IPS-20b (cell line): ENCODE measurements around the gene LIMA1.
"Not testable (repeated sequence)": the region's sequence is repeated elsewhere in the genome, so short reads cannot be mapped to it uniquely, and the experiment has no call there.

Experiments
- H3K27ac ChIP-seq: one replicate; pipeline ENCODE4 v1.5.1; 2013; ENCODE audit warnings: low read length
- H3K27me3 ChIP-seq: 2 replicates; pipeline ENCODE4 v1.6.1; 2013; ENCODE audit warnings: mild to moderate bottlenecking, low read length, inconsistent platforms; ENCODE audit not compliant: insufficient read depth
- H3K36me3 ChIP-seq: 2 replicates; pipeline ENCODE4 v1.6.1; 2013; ENCODE audit warnings: low read depth, mild to moderate bottlenecking, inconsistent platforms, low read length, moderate library complexity; ENCODE audit not compliant: insufficient read depth
- H3K4me1 ChIP-seq: 2 replicates; pipeline ENCODE4 v1.6.1; 2013; ENCODE audit warnings: mild to moderate bottlenecking, control low read depth, inconsistent platforms, low read length, moderate library complexity; ENCODE audit not compliant: insufficient read depth
- H3K4me3 ChIP-seq: 2 replicates; pipeline ENCODE4 v1.5.1; 2013; ENCODE audit warnings: mild to moderate bottlenecking, low read length, inconsistent platforms
- H3K9ac ChIP-seq: 2 replicates; pipeline ENCODE4 v1.6.1; 2013; ENCODE audit warnings: low read depth, mild to moderate bottlenecking, inconsistent platforms, low read length, moderate library complexity
- H3K9me3 ChIP-seq: 2 replicates; pipeline ENCODE4 v1.6.1; 2013; ENCODE audit warnings: mild to moderate bottlenecking, low read depth, low read length, inconsistent platforms; ENCODE audit not compliant: insufficient read depth

LIMA1 gene

DNA sequence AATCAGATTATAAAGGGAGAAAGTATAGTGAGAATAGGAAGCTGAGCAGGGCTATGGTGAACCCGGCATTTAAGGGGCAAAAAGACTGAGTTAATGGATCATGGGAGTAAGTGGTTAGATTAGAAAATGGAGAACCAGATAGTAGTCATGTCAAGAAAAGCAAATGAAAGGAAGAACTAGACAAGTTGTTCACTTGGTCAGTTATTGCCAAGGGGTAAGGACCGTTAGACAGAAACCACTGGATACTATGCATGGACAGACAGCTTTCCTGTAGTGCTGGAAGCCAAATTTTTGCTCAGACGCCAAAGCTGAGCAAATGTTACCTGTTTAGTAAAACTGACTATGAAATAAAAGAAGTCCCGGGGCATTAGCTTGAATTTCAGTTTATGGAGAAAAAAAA is 3.8 kb downstream of the LIMA1 start:
- Histone ChIP-seq H3K4me1 (peaks cover 4% of the 10 kb centered on the region; the same call in 1 of the 2 replicates), H3K9ac (no peak overlapping the region), H3K36me3 (no peaks in the 10 kb centered on the region), H3K4me3 (no peak overlapping the region), H3K9me3 (no peaks in the 10 kb centered on the region), H3K27ac (no peak overlapping the region), H3K27me3 (peaks cover 20% of the 10 kb centered on the region)

GRCh38 chr12:50276912-50277671 is 6.2 kb downstream of the LIMA1 start:
- H3K9me3 ChIP-seq, result no peaks in the 10 kb centered on the region
- H3K27ac ChIP-seq, result no peak overlapping the region
- H3K4me3 ChIP-seq, result no peak overlapping the region
- no peaks in the 10 kb centered on the region for H3K36me3 ChIP-seq
- peaks cover 11% of the 10 kb centered on the region; the same call in 1 of the 2 replicates for H3K27me3 ChIP-seq
- no peak overlapping the region for H3K9ac ChIP-seq
- no peaks in the 10 kb centered on the region for H3K4me1 ChIP-seq

DNA sequence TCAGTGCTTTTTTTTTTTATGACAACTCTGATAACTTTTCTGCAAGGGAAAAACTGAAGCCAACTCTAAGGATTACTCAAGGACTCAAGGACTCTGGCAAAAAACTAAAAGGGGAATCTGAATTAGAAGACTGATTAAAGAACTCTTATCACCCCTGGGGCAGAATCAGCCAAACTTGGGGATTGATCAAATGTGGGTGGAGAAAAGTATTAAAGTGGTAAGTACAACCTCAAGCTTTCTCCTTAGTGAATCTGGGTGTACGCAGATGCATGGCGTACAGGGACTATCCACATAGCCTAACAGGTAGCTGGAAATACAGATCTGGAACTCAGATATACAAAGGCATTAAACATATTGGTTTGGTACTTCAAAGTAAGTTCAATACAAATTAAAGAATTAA is 7.3 kb downstream of the LIMA1 start:
- Histone ChIP-seq H3K4me1 (no peaks in the 10 kb centered on the region; the same call in 1 of the 2 replicates), H3K27ac (no peak overlapping the region), H3K36me3 (no peaks in the 10 kb centered on the region), H3K4me3 (no peak overlapping the region), H3K9me3 (no peaks in the 10 kb centered on the region), H3K27me3 (0 out of 2 replicates have a peak, but pooled peaks cover under 1% of the 10 kb centered on the region), H3K9ac (no peak overlapping the region)

GRCh38 chr12:50275556-50275955 is 7.8 kb downstream of the LIMA1 start:
- no peaks in the 10 kb centered on the region for H3K9me3 ChIP-seq
- no peaks in the 10 kb centered on the region; the same call in 1 of the 2 replicates for H3K4me1 ChIP-seq
- no peak overlapping the region for H3K9ac ChIP-seq
- no peak overlapping the region for H3K4me3 ChIP-seq
- H3K36me3 ChIP-seq, result no peaks in the 10 kb centered on the region
- H3K27me3 ChIP-seq, result no peaks in the 10 kb centered on the region
- no peak overlapping the region for H3K27ac ChIP-seq

DNA sequence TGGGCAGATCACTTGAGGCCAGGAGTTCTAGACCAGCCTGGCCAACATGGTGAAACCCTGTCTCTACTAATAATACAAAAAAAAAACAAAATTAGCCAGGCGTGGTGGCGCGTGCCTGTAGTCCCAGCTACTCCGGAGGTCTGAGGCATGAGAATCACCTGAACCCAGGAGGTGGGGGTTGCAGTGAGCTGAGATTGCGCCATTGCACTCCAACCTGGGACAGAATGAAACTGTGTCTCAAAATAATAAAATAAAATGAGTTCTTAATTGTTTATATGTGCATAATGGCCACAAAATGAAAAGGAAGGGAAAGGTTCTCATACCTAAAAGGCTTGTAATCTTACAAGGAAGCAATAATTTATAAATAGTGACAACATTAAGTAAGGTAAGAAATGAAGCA is 8.2 kb downstream of the LIMA1 start:
- not testable (repeated sequence) for H3K27ac ChIP-seq, H3K4me1 ChIP-seq, H3K9me3 ChIP-seq, H3K4me3 ChIP-seq, H3K9ac ChIP-seq, H3K36me3 ChIP-seq, H3K27me3 ChIP-seq

DNA sequence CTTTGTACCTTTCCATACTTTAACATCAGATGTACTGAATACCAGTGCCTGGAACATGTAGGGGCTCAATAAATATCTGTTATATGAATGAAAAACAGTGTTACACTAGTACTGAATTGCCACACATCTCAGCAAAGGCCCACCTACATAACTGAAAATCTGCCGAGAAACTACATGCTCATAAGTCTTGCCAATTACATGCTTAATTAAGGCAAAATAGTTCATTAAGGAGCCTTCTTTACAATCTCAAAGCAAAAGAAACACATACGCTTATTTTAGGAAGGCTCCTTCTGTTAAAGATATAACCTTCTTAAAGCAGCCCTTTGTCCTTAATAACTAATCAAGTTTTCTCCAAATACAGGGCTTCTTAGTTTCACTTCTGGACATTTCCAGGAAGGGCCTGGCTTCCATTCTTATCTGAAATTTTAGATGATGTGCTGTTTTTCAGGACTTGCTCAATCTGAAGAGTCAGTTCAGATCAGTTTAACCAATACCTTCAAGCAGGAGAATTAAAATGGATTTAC is 11.5 kb downstream of the LIMA1 start:
- Histone ChIP-seq H3K4me1 (no peaks in the 10 kb centered on the region; the same call in 1 of the 2 replicates), H3K9ac (no peak overlapping the region), H3K27me3 (no peaks in the 10 kb centered on the region), H3K4me3 (no peak overlapping the region), H3K9me3 (no peaks in the 10 kb centered on the region), H3K27ac (no peak overlapping the region), H3K36me3 (no peaks in the 10 kb centered on the region)

DNA sequence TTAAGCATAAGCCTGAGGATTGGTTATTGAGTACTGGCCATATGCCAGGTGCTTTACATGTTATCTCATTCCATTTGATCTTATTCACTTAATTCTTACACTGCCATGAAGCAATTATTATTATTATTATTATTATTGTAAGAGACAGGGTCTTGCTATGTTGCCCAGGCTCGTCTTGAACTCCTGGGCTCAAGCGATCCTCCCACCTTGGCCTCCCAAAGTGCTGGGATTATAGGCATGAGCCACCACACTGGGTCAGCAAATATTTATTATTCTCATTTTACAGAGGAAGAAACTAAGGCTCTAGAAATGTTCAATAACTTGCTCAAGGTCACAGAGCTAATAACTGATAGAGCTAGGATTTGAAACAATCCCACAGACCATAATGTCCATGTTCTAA is 14.8 kb downstream of the LIMA1 start:
- Histone ChIP-seq H3K9ac (no peak overlapping the region), H3K27me3 (no peaks in the 10 kb centered on the region), H3K36me3 (no peaks in the 10 kb centered on the region), H3K4me3 (no peak overlapping the region), H3K27ac (no peak overlapping the region), H3K9me3 (no peaks in the 10 kb centered on the region), H3K4me1 (no peaks in the 10 kb centered on the region; the same call in 1 of the 2 replicates)

DNA sequence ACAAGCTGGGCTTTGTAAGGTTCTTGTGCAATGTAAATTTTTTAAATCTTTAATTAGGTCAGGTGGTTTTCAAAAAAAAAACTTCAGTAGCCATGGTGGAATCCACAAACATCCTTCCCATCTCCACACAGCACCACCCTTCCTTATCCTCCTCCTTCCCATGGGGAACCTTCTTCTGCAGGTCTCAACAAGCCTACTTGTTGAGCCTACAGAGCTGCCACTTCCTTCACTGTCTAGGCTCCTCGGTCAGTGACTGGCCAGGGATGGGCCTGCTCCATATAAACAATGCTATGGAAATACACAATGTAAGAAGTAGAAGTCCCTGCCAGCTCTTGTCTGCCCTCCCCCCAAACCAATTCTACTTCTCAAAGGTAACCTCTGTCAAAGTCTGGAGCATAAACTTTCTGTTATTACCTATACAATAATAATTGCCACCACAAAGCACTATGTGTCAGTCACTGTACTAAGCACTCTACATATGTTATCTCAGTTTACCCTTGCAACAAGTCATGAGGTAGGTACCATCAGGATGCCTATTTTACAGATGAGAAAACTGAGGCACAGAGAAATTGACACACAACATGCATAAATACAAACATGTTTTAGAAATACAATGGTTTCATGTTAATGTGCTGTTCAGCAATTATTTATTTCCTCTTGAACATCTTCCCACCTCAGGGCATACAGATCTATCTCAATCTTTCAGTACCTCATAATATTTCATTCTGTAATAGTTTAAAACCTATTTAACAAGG is 17.4 kb downstream of the LIMA1 start:
- no peaks in the 10 kb centered on the region for H3K36me3 ChIP-seq
- H3K4me3 ChIP-seq, result no peak overlapping the region
- H3K27ac ChIP-seq, result no peak overlapping the region
- no peak overlapping the region for H3K9ac ChIP-seq
- H3K4me1 ChIP-seq, result no peaks in the 10 kb centered on the region
- no peaks in the 10 kb centered on the region for H3K27me3 ChIP-seq
- no peaks in the 10 kb centered on the region for H3K9me3 ChIP-seq

GRCh38 chr12:50263832-50264231 is 19.5 kb downstream of the LIMA1 start:
- Histone ChIP-seq H3K9me3 (no peaks in the 10 kb centered on the region), H3K27me3 (no peaks in the 10 kb centered on the region), H3K4me1 (0 out of 2 replicates have a peak, but pooled peaks cover 2% of the 10 kb centered on the region), H3K27ac (no peak overlapping the region), H3K9ac (no peak overlapping the region), H3K36me3 (no peaks in the 10 kb centered on the region), H3K4me3 (no peak overlapping the region)

DNA sequence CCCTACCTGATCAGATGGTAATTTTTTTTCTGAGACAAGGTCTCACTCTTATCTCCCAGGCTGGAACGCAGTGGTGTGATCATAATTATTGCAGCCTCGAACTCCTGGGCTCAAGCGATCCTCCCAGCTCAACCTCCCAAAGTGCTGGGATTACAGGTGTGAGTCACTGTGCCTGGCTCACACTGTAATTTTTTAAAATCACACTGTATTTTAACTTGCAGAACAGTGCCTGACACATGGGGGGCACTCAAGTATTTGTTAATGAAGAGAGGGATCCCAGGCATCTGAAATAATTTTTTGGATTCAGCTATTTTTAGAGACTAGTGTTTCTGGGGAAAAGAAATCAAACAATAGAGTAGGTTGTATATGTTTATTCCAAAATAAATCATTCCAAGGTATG is 21.7 kb downstream of the LIMA1 start:
- H3K4me1 ChIP-seq, result 0 out of 2 replicates have a peak, but pooled peaks cover 2% of the 10 kb centered on the region
- no peaks in the 10 kb centered on the region for H3K27me3 ChIP-seq
- H3K9me3 ChIP-seq, result no peaks in the 10 kb centered on the region

DNA sequence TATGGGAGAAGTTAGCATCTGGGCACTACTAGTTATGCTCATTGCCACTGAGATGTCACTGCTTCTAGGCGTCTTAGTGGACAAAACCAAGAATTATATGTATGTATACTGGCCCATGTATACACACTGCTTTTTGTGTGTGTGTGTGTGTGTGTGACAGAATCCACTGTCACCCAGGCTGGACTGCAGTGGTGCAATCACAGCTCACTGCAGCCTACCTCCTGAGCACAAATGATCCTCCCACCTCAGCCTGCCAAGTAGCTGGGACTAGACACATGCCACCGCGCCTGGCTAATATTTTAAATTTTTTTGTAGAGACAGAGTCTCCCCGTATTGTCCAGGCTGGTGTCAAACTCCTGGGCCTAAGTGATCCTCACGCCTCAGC is 25.2 kb downstream of the LIMA1 start:
- Histone ChIP-seq H3K9ac (no peak overlapping the region), H3K9me3 (no peaks in the 10 kb centered on the region), H3K36me3 (no peaks in the 10 kb centered on the region), H3K4me1 (peaks cover 2% of the 10 kb centered on the region; the same call in 1 of the 2 replicates), H3K27me3 (no peaks in the 10 kb centered on the region), H3K4me3 (no peak overlapping the region), H3K27ac (no peak overlapping the region)

More for the DNA sequence above, 21.7 kb downstream of the LIMA1 start:
- H3K9ac ChIP-seq, result no peak overlapping the region
- no peak overlapping the region for H3K4me3 ChIP-seq
- no peak overlapping the region for H3K27ac ChIP-seq
- no peaks in the 10 kb centered on the region for H3K36me3 ChIP-seq
